ENCODE results near the gene SOS1.

The SOS1 gene

GRCh38 chr2:39154944-39155343 is 34.1 kb upstream of the SOS1 start:
- H3K4me3 ChIP-seq (replicated peaks; ENCODE audit: low read depth, low read length) = no peak overlapping the region
- no peak for DNase-seq (ENCODE audit: low read depth)
- no peak for TF ChIP-seq CTCF (IDR thresholded peaks at IDR 0.05; ENCODE audit: low read length, missing control alignments)

GRCh38 chr2:39153312-39153711 is 32.5 kb upstream of the SOS1 start:
- TF ChIP-seq CTCF (IDR thresholded peaks at IDR 0.05; ENCODE audit: low read length, missing control alignments) = no peak
- no peak overlapping the region for H3K4me3 ChIP-seq (replicated peaks; ENCODE audit: low read depth, low read length)
- peak; percentile 45 for DNase-seq (ENCODE audit: low read depth)

GRCh38 chr2:39152504-39152903 is 31.7 kb upstream of the SOS1 start:
- DNase-seq (ENCODE audit: low read depth) = no peak
- no peak overlapping the region for H3K4me3 ChIP-seq (replicated peaks; ENCODE audit: low read depth, low read length)
- no peak for TF ChIP-seq CTCF (IDR thresholded peaks at IDR 0.05; ENCODE audit: low read length, missing control alignments)

GRCh38 chr2:39150890-39151497 is 30.1 kb upstream of the SOS1 start:
- no peak overlapping the region for H3K4me3 ChIP-seq (replicated peaks; ENCODE audit: low read depth, low read length)
- DNase-seq (ENCODE audit: low read depth) = no peak
- no peak for TF ChIP-seq CTCF (IDR thresholded peaks at IDR 0.05; ENCODE audit: low read length, missing control alignments)

- no peak for DNase-seq (ENCODE audit: low read depth)
- no peak for TF ChIP-seq CTCF (IDR thresholded peaks at IDR 0.05; ENCODE audit: low read length, missing control alignments)
- no peak overlapping the region for H3K4me3 ChIP-seq (replicated peaks; ENCODE audit: low read depth, low read length)
Observed at GRCh38 chr2:39150102-39150562, 29.3 kb upstream of the SOS1 start.

- no peak overlapping the region for H3K4me3 ChIP-seq (replicated peaks; ENCODE audit: low read depth, low read length)
- TF ChIP-seq CTCF (IDR thresholded peaks at IDR 0.05; ENCODE audit: low read length, missing control alignments) = no peak
- no peak for DNase-seq (ENCODE audit: low read depth)
Observed at GRCh38 chr2:39146630-39147029, 25.8 kb upstream of the SOS1 start.

GRCh38 chr2:39145906-39146421 is 25.1 kb upstream of the SOS1 start:
- H3K4me3 ChIP-seq (replicated peaks; ENCODE audit: low read depth, low read length) = no peak overlapping the region
- no peak for TF ChIP-seq CTCF (IDR thresholded peaks at IDR 0.05; ENCODE audit: low read length, missing control alignments)
- no peak for DNase-seq (ENCODE audit: low read depth)

All from fibroblast of pulmonary artery (primary cell).